ENCODE results near the gene ANGEL2. TPM values are rescaled to one million over a fixed set of nuclear protein-coding genes. Genes with fewer than 3 reads are reported as not detected.

Gene ANGEL2
- total and polyA plus RNA-seq, 2 of the 13 experiments (the other 11 are each of a cell fraction or from before 2014, with no cell fraction given), result 12.3 to 25.4 TPM

GRCh38 chr1:212975111-212975918 lies 40.4 kb downstream of the ANGEL2 start (continued):
- TF ChIP-seq PCBP2 (optimal IDR thresholded peaks at IDR 0.05; ENCODE audit: low read depth, low read length, poor library complexity, severe bottlenecking), result no peak

- BruUV-seq (replicated peaks), result no TSS peak
Observed at GRCh38 chr1:212974711-212975110, 41.0 kb downstream of the ANGEL2 start.

More at GRCh38 chr1:212974711-212975110, 41.0 kb downstream of the ANGEL2 start:
- in situ Hi-C loops (cut with HindIII; ENCODE audit: extremely low pct_ligation_motif_present, low pct_unique_long_range_greater_than_20kb), result no loop called here
- ChIA-PET POLR2A (no interaction called here), CTCF (ENCODE audit: low intra/inter-chr PET ratio, low total read pairs) (no interaction called here)
- Histone ChIP-seq H4K20me1 (ENCODE audit: insufficient read depth, low read length) (no peaks in the 10 kb centered on the region), H3K9ac (ENCODE audit: insufficient read depth, low read depth, low read length) (no peak overlapping the region), H3K36me3 (replicated peaks in 1 of 2; ENCODE audit: control insufficient read depth in 1 of 2, insufficient read depth in 2 of 2, low read length in 2 of 2) (no peaks in the 10 kb centered on the region), H2AFZ (ENCODE audit: low read length) (no peak overlapping the region), H3K9me3 (ENCODE audit: low read length) (no peaks in the 10 kb centered on the region), H3K4me2 (ENCODE audit: low read depth, low read length) (no peak overlapping the region), H3K4me3 (replicated peaks in 1 of 3; ENCODE audit: insufficient read depth in 1 of 3, low read depth in 2 of 3, low read length in 3 of 3) (no peak overlapping the region), H3K27ac (ENCODE audit: extremely low read length, insufficient read depth, low read length) (no peak overlapping the region), H3K4me1 (ENCODE audit: insufficient read depth, low read length) (no peaks in the 10 kb centered on the region), H3K79me2 (ENCODE audit: insufficient read depth, low read length) (no peaks in the 10 kb centered on the region), H3K27me3 (ENCODE audit: control insufficient read depth in 1 of 2, insufficient read depth in 2 of 2, low read length in 2 of 2) (no peaks in the 10 kb centered on the region; a peak in 1 of 5 replicates)
- no peak for ATAC-seq
- intact Hi-C loops (cut with micrococcal nuclease; ENCODE audit: unreplicated experiment), result no loop called here
- no peak for TF ChIP-seq ZSCAN30 (CRISPR knock-in tag; IDR thresholded peaks at IDR 0.05)
- TF ChIP-seq ZNF121 (CRISPR knock-in tag; IDR thresholded peaks at IDR 0.05), result no peak
- no peak for TF ChIP-seq HNF4A (CRISPR knock-in tag; IDR thresholded peaks at IDR 0.05)
- TF ChIP-seq ZNF703 (CRISPR knock-in tag; IDR thresholded peaks at IDR 0.05; ENCODE audit: borderline replicate concordance), result no peak
- TF ChIP-seq KLF12 (CRISPR knock-in tag; IDR thresholded peaks at IDR 0.05; ENCODE audit: borderline replicate concordance), result no peak
- TF ChIP-seq TBP (CRISPR knock-in tag; IDR thresholded peaks at IDR 0.05), result no peak
- no peak for TF ChIP-seq ZNF772 (CRISPR knock-in tag; IDR thresholded peaks at IDR 0.05)
- no peak for TF ChIP-seq CENPBD1 (CRISPR knock-in tag; IDR thresholded peaks at IDR 0.05; ENCODE audit: borderline replicate concordance, low read depth)
- TF ChIP-seq TSC22D2 (CRISPR knock-in tag; IDR thresholded peaks at IDR 0.05; ENCODE audit: borderline replicate concordance), result no peak
- no peak for TF ChIP-seq ZNF773 (CRISPR knock-in tag; IDR thresholded peaks at IDR 0.05; ENCODE audit: borderline replicate concordance)
- TF ChIP-seq ISX (CRISPR knock-in tag; conservative IDR thresholded peaks at IDR 0.05), result no peak
- no peak for TF ChIP-seq ZNF274 (CRISPR knock-in tag; IDR thresholded peaks at IDR 0.05)
- no peak for TF ChIP-seq TFDP1 (CRISPR knock-in tag; IDR thresholded peaks at IDR 0.05; ENCODE audit: borderline replicate concordance)
- TF ChIP-seq ZBTB21 (CRISPR knock-in tag; IDR thresholded peaks at IDR 0.05), result no peak
- TF ChIP-seq ZNF124 (CRISPR knock-in tag; IDR thresholded peaks at IDR 0.05), result no peak
- no peak for TF ChIP-seq ZSCAN25 (CRISPR knock-in tag; IDR thresholded peaks at IDR 0.05)
- no peak for TF ChIP-seq TIGD3 (CRISPR knock-in tag; IDR thresholded peaks at IDR 0.05; ENCODE audit: borderline replicate concordance)
- WGBS (ENCODE audit: low lambda C conversion rate), result 69% methylated on average over 6 of the region's 6 CpGs
- FAIRE-seq, result no peak
- DNase-seq (ENCODE audit: low spot score), result no peak

Data from HepG2 (cell line).